Skeletal muscle satellite cell (primary cell): Measurements from ENCODE around the gene ZNF516.

Experiments used
- H3K27me3 ChIP-seq: 2 replicates; pipeline ENCODE4 v1.7.0; 2013; ENCODE audit warnings: low read length; ENCODE audit not compliant: control insufficient read depth, insufficient read depth
- H3K36me3 ChIP-seq: 2 replicates; pipeline ENCODE4 v1.7.0; 2013; ENCODE audit warnings: mild to moderate bottlenecking, control low read depth, low read length; ENCODE audit not compliant: insufficient read depth
- H3K4me1 ChIP-seq: 2 replicates; pipeline ENCODE4 v1.7.0; 2013; ENCODE audit warnings: low read length; ENCODE audit not compliant: control insufficient read depth, insufficient read depth
- H3K4me2 ChIP-seq: 2 replicates; pipeline ENCODE4 v1.7.0; 2013; ENCODE audit warnings: mild to moderate bottlenecking, low read length
- H3K4me3 ChIP-seq: 2 replicates; pipeline ENCODE4 v1.7.0; 2013; ENCODE audit warnings: low read length
- H3K9ac ChIP-seq: 2 replicates; pipeline ENCODE4 v1.7.0; 2013; ENCODE audit warnings: mild to moderate bottlenecking, low read depth, low read length, moderate library complexity
- H3K9me3 ChIP-seq: replicated peaks from 2 replicates; pipeline ENCODE4 v1.7.0; 2013; ENCODE audit warnings: mild to moderate bottlenecking, control low read depth, low read length

Gene ZNF516

DNA sequence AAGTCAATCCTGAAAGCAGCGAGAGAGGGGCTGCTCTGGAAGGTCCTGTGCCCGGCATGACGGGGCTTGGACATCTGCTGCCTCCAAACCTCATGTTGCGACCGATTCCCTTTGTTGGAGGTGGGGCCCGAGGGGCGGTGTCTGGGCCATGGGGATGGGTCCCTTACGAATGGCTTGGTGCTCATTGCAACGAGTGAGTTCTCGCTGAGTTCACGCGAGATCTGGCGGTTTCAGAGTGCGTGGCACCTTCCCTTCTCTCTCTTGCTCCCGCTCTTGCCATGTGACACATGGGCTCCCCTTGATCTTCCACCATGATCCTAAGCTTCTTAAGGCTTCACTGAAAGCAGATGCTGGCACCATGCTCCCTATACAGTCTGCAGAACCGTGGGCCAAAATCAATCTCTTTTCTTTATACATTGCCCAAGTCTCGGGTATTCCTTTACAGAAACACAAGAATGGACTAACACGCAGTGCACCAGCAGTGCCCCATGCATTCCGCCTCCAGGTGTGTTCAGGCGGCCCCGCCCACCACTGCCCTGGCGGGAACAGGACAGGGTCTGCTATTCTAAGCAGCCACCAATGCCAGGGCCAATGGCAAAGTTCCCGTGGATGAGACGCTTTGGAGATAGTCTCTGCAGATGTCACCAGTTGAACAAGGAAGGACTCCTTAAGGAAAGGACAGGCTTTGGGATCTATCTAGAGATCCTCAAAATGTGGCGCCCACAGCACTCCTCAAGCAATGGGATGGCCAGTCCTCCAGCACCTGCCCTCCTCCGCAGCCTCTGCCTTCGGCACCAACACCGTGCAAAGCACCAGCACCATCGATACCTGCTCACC lies 63.4 kb downstream of the ZNF516 start:
- no peak overlapping the region for H3K4me2 ChIP-seq
- H3K4me3 ChIP-seq, result no peak overlapping the region
- peaks cover 30% of the 10 kb centered on the region for H3K4me1 ChIP-seq
- H3K9ac ChIP-seq, result no peak overlapping the region
- H3K9me3 ChIP-seq, result no peaks in the 10 kb centered on the region
- H3K36me3 ChIP-seq, result no peaks in the 10 kb centered on the region
- no peaks in the 10 kb centered on the region for H3K27me3 ChIP-seq

DNA sequence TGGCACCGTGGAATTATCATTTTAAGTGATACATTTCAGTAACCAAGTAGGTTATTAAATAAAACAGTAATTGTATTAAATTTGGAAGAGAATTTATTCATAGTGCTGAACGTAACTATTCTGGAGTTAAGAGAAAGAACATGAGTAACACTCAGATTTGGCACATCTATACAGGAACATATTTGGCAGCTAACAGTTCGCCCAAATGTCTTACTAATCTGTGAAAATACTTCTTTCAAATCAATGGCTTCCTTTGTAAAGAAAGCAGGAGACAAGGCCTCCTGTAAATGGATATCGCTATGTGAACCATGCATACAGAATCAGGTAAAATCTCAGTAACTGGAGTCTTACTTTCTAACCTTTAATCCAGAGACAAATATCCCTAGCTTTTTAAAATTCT lies 64.4 kb downstream of the ZNF516 start:
- Histone ChIP-seq H3K27me3 (no peaks in the 10 kb centered on the region), H3K4me3 (no peak overlapping the region), H3K4me2 (peak overlapping the region; percentile 13), H3K4me1 (peaks cover 30% of the 10 kb centered on the region), H3K36me3 (no peaks in the 10 kb centered on the region), H3K9ac (peak overlapping the region; percentile 31), H3K9me3 (no peaks in the 10 kb centered on the region)

DNA sequence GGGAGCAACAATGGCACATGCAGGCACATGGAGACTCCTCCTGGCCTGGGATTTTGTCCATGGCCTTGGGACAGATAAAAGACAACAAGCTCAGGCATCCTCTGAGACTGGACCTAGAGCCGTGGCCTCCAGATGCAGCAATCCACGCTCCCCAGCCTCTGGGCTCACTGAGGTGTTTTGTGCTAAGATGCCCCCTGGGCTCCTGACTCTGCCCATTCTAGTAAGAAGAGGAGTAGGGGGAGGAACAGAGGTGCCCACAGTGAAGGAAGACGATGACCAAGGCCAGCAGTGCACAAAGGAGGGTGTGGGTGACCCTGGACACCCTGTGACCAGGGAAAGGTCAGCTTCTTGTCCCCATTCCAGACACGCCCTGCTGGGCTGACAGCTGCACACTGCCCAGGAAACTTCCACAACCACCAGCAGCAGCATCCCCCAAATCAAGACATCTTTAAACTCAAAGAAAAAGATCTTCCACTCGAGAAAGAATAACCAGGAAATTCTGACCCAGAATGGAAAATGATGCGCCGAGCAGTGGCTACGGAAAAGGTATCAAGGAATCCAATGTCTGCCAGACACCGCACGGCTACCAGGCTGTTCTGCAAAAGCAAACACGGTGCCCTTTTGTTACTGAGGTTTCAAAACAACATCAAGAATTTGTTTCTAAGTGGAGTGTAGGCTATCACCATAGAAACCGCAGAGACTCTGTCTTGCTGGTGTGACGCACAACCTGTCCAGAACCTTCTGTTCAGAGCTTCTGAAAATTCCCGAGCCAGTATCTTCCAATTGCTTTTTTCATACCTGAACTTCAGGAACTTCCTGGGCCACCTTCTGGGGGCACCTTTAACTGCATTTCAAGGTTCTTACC lies 65.5 kb downstream of the ZNF516 start:
- Histone ChIP-seq H3K9ac (peak overlapping the region; percentile 20), H3K27me3 (no peaks in the 10 kb centered on the region), H3K4me2 (no peak overlapping the region), H3K4me1 (peaks cover 30% of the 10 kb centered on the region), H3K9me3 (no peaks in the 10 kb centered on the region), H3K4me3 (no peak overlapping the region), H3K36me3 (no peaks in the 10 kb centered on the region)

DNA sequence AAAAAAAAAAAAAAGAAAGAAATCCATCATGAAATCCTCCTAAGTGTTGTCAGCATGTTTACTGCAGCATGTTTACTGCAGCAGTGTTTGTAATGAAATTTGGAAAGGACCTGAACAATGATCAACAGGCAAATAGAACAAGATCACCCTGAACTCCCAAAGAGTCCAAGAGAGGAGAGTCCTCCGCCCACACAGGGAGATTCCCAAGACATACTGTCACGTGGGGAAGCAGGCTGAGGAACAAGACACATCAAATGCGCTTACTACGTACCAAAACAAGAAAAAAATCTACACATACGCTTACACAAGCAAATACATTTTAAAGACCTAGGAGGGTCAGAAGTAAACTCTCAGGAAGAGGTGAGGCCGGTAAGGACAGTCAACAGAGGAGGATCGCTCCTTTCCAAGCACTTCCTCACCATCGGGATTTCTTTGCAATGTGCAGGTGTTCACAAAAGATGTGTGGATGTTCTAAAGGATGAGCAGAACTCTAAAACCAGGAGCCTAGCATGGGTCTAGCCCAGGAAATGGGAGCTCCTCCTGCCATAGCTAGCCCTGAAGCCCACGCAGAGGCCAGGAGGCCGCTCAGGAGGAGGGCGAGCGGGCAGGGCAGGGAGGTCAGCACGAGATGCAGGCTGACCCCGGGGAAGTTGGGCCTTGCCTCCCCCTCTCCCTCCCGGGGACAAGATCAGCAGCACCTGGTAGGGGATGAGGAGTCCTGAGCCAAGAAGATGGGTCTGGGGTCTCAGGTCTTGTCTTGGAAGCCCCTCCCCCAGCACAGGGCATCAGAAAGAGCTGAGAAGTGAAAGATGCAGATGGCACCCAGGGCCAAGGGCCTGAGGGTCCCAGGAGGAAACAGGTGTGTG lies 66.4 kb downstream of the ZNF516 start:
- peaks cover 30% of the 10 kb centered on the region for H3K4me1 ChIP-seq
- H3K4me3 ChIP-seq, result no peak overlapping the region
- H3K9ac ChIP-seq, result peak overlapping the region; percentile 20

DNA sequence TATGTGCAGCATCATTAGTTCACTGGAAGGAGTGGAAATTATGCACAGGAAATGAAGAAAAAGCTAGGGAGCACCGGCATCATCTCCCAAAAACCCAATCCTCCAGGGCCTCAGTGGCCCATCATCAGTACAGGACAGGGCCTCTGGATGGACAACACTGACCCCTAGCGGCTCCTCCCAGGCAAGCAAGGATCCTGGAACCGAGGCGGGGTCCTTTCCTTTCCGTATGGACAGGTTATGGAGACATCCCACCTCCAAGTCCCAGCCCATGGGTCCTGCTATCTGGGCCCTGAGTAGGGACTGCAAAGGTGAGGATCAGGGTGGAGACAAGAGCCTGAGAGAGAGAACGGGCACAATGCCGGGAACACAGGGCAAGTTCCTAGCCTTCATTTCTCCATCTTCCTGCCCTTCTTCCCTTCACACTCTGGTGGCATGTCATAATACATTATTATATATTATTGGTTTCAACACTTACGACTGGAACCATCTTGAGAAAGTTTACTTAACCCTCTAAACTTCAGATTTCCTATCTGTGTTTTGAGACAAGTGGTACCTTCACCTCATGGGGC lies 68.2 kb downstream of the ZNF516 start:
- H3K4me3 ChIP-seq, result no peak overlapping the region
- H3K9ac ChIP-seq, result no peak overlapping the region
- no peaks in the 10 kb centered on the region for H3K36me3 ChIP-seq
- peaks cover 30% of the 10 kb centered on the region for H3K4me1 ChIP-seq
- H3K4me2 ChIP-seq, result no peak overlapping the region
- H3K27me3 ChIP-seq, result no peaks in the 10 kb centered on the region
- H3K9me3 ChIP-seq, result no peaks in the 10 kb centered on the region

More for the DNA sequence above, 66.4 kb downstream of the ZNF516 start:
- Histone ChIP-seq H3K4me2 (no peak overlapping the region), H3K27me3 (no peaks in the 10 kb centered on the region), H3K36me3 (no peaks in the 10 kb centered on the region), H3K9me3 (no peaks in the 10 kb centered on the region)

DNA sequence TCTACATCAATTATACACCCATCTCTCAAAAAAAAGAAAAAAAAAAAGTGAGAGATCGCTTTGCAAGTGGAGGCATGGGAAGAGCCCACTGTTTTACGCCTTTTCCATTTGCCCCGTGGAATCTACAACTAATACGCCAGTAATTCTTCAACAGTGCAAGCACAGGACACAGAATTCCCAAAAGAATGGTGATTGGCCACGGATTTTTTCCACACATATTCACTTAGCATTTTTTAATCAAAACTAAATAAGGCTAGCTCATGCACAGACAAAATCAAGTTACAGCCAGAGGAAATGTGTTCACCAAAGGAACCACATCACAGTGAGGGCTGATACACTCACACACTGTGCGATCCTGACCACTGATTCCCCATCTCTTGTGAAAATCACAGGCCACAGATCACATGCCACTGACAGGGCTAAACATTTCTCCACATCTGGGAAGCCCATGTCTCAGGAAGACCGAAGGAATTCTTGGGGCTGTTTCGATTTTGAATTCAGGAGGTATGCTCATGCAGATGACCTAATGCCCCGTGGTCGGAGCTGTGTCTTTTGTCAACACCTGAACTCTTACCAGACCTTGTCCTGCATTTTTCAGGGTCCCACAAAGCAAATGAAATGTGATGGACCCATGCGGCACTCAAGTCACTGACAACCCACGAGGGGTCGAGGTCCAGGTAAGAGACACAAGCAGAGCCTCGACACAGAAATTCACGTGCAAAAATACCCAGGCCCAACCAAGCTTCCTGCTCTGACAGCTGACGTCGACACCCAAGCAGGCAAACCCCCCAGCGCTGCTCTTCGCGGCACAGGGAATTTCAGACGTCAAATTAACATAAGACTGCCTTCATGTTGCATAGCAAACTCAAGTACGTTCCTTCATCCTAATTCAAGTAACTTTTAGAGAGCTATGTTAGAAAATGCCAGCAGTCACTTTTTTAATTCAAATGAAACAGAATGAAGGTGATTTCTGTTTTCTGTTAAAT lies 69.6 kb downstream of the ZNF516 start:
- H3K4me1 ChIP-seq, result peaks cover 23% of the 10 kb centered on the region
- no peak overlapping the region for H3K9ac ChIP-seq

DNA sequence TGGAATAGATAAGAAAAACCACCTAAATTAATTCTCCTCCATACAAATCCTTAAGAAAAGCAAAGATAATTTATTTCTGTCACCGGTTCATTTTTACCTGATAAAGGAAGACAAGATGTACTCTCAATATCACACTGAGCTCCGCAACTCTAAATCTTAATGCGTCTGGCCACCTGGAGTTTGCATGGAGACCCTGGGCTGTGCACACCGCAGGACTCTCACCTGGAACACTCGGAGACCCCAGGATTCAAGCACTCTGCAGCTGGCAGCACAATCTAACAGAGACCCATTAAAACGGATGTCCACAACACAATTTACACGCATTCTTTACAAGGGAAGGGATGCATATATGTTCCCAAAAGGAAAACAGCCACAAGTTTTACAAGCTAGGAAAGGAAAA lies 72.2 kb downstream of the ZNF516 start:
- Histone ChIP-seq H3K27me3 (no peaks in the 10 kb centered on the region), H3K4me3 (no peak overlapping the region), H3K4me2 (no peak overlapping the region), H3K9ac (no peak overlapping the region), H3K9me3 (no peaks in the 10 kb centered on the region), H3K4me1 (no peaks in the 10 kb centered on the region), H3K36me3 (peaks cover 3% of the 10 kb centered on the region)

More for the DNA sequence above, 69.6 kb downstream of the ZNF516 start:
- no peaks in the 10 kb centered on the region for H3K9me3 ChIP-seq
- no peaks in the 10 kb centered on the region for H3K27me3 ChIP-seq
- no peaks in the 10 kb centered on the region for H3K36me3 ChIP-seq
- no peak overlapping the region for H3K4me2 ChIP-seq
- H3K4me3 ChIP-seq, result no peak overlapping the region

DNA sequence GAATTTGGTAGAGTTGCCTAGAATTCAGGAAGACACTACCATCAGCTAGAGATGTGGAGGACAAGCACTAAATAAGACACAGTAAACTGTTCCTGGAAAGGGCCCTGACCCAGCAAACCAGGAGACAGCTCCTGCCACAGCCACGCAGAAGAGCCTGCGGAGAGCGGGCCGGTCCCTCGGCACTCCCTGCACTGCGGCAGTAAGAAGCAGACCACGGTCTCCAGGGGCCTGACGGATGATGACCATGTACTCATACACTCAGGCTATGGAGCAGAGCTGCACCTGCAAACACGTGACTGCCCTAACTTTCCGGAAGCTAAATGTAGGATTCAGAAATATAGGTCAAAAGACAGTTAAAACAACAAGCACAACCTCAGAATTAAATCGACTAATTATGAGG lies 72.9 kb downstream of the ZNF516 start:
- H3K9me3 ChIP-seq, result no peaks in the 10 kb centered on the region
- H3K4me1 ChIP-seq, result no peaks in the 10 kb centered on the region
- H3K4me3 ChIP-seq, result no peak overlapping the region
- H3K9ac ChIP-seq, result no peak overlapping the region
- no peak overlapping the region for H3K4me2 ChIP-seq
- H3K27me3 ChIP-seq, result no peaks in the 10 kb centered on the region
- H3K36me3 ChIP-seq, result peaks cover 3% of the 10 kb centered on the region

DNA sequence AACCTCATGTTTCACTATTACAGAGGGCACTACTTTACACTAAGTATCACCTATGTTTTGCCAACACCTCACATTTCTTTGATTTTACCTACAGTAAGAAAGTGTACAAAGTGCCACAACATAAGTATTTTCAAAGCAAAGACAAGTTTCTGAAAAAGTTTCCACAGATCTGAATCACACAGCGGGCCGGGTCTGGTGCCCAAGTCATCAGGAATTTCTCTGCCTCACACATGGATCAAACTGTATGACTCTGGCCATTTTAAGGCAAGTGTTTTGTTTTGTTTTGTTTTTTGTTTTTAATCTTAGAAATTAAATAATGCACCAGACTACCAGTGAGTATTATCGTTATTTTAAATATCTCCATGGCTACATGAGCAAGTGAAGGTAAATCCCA lies 73.4 kb downstream of the ZNF516 start:
- Histone ChIP-seq H3K9ac (no peak overlapping the region), H3K27me3 (no peaks in the 10 kb centered on the region), H3K36me3 (peaks cover 3% of the 10 kb centered on the region), H3K4me1 (no peaks in the 10 kb centered on the region), H3K9me3 (no peaks in the 10 kb centered on the region), H3K4me2 (no peak overlapping the region), H3K4me3 (no peak overlapping the region)
